Activated CD8-positive, alpha-beta memory T cell treated with anti-CD3 and anti-CD28 coated beads, Interleukin-2, amount 50 U/mL, for 1 hour (primary cell): ENCODE measurements around the gene HRH1.

ENCODE experiments used
- DNase-seq: peaks from one replicate; pipeline ENCODE4 v3.0.0-alpha.2; 2020; ENCODE audit errors: extremely low read depth

HRH1 gene

GRCh38 chr3:11282250-11283138 lies 128.2 kb downstream of the HRH1 start:
- no peak for DNase-seq

GRCh38 chr3:11283139-11283475 lies 128.8 kb downstream of the HRH1 start:
- no peak for DNase-seq

- no peak for DNase-seq
These were observed 129.7 kb downstream of the HRH1 start for GRCh38 chr3:11284011-11284410.

- no peak for DNase-seq
These were observed 131.2 kb downstream of the HRH1 start for GRCh38 chr3:11285471-11285870.

GRCh38 chr3:11287404-11287803 lies 133.1 kb downstream of the HRH1 start:
- no peak for DNase-seq

GRCh38 chr3:11288021-11288491 lies 133.8 kb downstream of the HRH1 start:
- DNase-seq, result no peak

GRCh38 chr3:11288786-11289637 lies 134.7 kb downstream of the HRH1 start:
- no peak for DNase-seq

- DNase-seq, result no peak
These were observed 135.6 kb downstream of the HRH1 start for GRCh38 chr3:11289864-11290263.

- DNase-seq, result peak; percentile 25
These were observed 136.7 kb downstream of the HRH1 start for GRCh38 chr3:11290743-11291680.

GRCh38 chr3:11291808-11292207 lies 137.5 kb downstream of the HRH1 start:
- DNase-seq, result no peak

GRCh38 chr3:11297126-11297525 lies 142.8 kb downstream of the HRH1 start:
- no peak for DNase-seq

GRCh38 chr3:11300970-11301369 lies 146.7 kb downstream of the HRH1 start:
- DNase-seq, result no peak

- no peak for DNase-seq
These were observed 148.2 kb downstream of the HRH1 start for GRCh38 chr3:11302444-11302843.

GRCh38 chr3:11304175-11304574 lies 149.9 kb downstream of the HRH1 start:
- no peak for DNase-seq

- DNase-seq, result no peak
These were observed 151.2 kb downstream of the HRH1 start for GRCh38 chr3:11305509-11305908.

GRCh38 chr3:11306817-11307589 lies 152.7 kb downstream of the HRH1 start:
- peak; percentile 10 for DNase-seq

- no peak for DNase-seq
These were observed 153.6 kb downstream of the HRH1 start for GRCh38 chr3:11307830-11308432.

- DNase-seq, result no peak
These were observed 156.0 kb downstream of the HRH1 start for GRCh38 chr3:11310258-11310657.

- DNase-seq, result no peak
These were observed 157.9 kb downstream of the HRH1 start for GRCh38 chr3:11312166-11312565.
